DOHH2 (cell line): ENCODE results near the gene ACTR6.
"Not testable (repeated sequence)": the region's sequence is repeated elsewhere in the genome, so short reads cannot be mapped to it uniquely, and the experiment has no call there.

Experiments used
- H3F3A ChIP-seq: fragments of 200-600 bp; sonication (generic), shearing (Covaris generic); 2 replicates; pipeline ENCODE4 v1.6.0; 2016; ENCODE audit warnings: antibody characterized with exemption, mild to moderate bottlenecking; ENCODE audit not compliant: control insufficient read depth, insufficient read depth
- H3K27ac ChIP-seq: fragments of 200-600 bp; sonication (generic); 2 replicates; pipeline ENCODE4 v1.5.1; 2014; ENCODE audit warnings: low read depth, mild to moderate bottlenecking, low read length, moderate library complexity
- H3K27me3 ChIP-seq: fragments of 200-600 bp; sonication (generic); 2 replicates; pipeline ENCODE4 v1.6.1; 2014; ENCODE audit warnings: mild to moderate bottlenecking, low read length, mixed read lengths; ENCODE audit not compliant: control insufficient read depth
- H3K36me3 ChIP-seq: fragments of 200-600 bp; sonication (generic); 2 replicates; pipeline ENCODE4 v1.6.1; 2014; ENCODE audit warnings: mild to moderate bottlenecking, low read length, moderate library complexity, mixed read lengths; ENCODE audit not compliant: control insufficient read depth
- H3K4me1 ChIP-seq: fragments of 200-600 bp; sonication (generic); 2 replicates; pipeline ENCODE4 v1.6.1; 2014; ENCODE audit warnings: mild to moderate bottlenecking, low read length, mixed read lengths; ENCODE audit not compliant: control insufficient read depth
- H3K4me2 ChIP-seq: fragments of 200-600 bp; sonication (generic); 2 replicates; pipeline ENCODE4 v1.6.0; 2014; ENCODE audit warnings: mild to moderate bottlenecking, low read length, moderate library complexity
- H3K4me3 ChIP-seq: fragments of 200-600 bp; sonication (generic); 2 replicates; pipeline ENCODE4 v1.5.1; 2014; ENCODE audit warnings: mild to moderate bottlenecking, low read length, mixed read lengths
- H3K79me2 ChIP-seq: fragments of 200-600 bp; sonication (generic); 2 replicates; pipeline ENCODE4 v1.6.1; 2014; ENCODE audit warnings: mild to moderate bottlenecking, low read length, mixed read lengths; ENCODE audit not compliant: control insufficient read depth
- H3K9me2 ChIP-seq: fragments of 200-600 bp; sonication (generic); replicated peaks from 2 replicates; pipeline ENCODE4 v1.6.1; 2014; ENCODE audit warnings: mild to moderate bottlenecking, low read length, mixed read lengths; ENCODE audit not compliant: control insufficient read depth
- H3K9me3 ChIP-seq: fragments of 200-600 bp; sonication (generic); 2 replicates; pipeline ENCODE4 v1.6.1; 2014; ENCODE audit warnings: antibody characterized with exemption, low read length, mixed read lengths; ENCODE audit not compliant: control insufficient read depth, insufficient read depth
- H4K20me1 ChIP-seq: fragments of 200-600 bp; sonication (generic); 2 replicates; pipeline ENCODE4 v1.6.0; 2014; ENCODE audit warnings: low read depth, mild to moderate bottlenecking, antibody characterized with exemption, low read length, moderate library complexity; ENCODE audit not compliant: control insufficient read depth, insufficient read depth
- EZH2phosphoT487 ChIP-seq: fragments of 200-600 bp; sonication (generic); IDR thresholded peaks from 2 replicates; pipeline ENCODE4 v1.6.1; 2017; ENCODE audit warnings: borderline replicate concordance, mild to moderate bottlenecking, antibody characterized with exemption, low read length, moderate library complexity, mixed read lengths
- TF ChIP-seq, protein P1 (sequence below): fragments of 200-600 bp; sonication (generic); IDR thresholded peaks from one replicate; pipeline ENCODE4 v1.5.1; 2014; ENCODE audit warnings: antibody characterized with exemption, mild to moderate bottlenecking, low read depth, low read length; ENCODE audit not compliant: poor library complexity, severe bottlenecking

ACTR6 gene

DNA sequence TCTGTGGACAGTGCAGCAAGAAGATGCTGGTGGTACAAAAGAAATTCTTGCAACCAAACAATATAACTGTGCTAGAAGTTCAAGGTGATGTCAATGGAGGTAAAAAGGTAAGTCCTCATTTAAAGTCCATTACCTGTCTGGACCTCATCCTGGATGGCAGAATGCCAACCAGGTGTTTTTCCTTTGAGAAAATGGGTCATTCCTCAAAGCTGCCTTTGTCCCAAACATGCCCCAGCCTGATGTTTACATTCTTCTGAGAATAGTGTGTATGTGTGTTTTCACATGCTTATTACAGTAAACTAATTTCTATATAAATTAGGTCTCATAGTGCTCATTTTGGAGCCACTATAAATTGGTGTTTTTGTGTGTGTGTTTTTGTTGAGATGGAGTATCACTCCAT lies 24.9 kb downstream of the ACTR6 start:
- TF ChIP-seq, protein P1, sequence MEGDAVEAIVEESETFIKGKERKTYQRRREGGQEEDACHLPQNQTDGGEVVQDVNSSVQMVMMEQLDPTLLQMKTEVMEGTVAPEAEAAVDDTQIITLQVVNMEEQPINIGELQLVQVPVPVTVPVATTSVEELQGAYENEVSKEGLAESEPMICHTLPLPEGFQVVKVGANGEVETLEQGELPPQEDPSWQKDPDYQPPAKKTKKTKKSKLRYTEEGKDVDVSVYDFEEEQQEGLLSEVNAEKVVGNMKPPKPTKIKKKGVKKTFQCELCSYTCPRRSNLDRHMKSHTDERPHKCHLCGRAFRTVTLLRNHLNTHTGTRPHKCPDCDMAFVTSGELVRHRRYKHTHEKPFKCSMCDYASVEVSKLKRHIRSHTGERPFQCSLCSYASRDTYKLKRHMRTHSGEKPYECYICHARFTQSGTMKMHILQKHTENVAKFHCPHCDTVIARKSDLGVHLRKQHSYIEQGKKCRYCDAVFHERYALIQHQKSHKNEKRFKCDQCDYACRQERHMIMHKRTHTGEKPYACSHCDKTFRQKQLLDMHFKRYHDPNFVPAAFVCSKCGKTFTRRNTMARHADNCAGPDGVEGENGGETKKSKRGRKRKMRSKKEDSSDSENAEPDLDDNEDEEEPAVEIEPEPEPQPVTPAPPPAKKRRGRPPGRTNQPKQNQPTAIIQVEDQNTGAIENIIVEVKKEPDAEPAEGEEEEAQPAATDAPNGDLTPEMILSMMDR, result no peak
- no peak for TF ChIP-seq EZH2phosphoT487
- H3K9me2 ChIP-seq, result no peaks in the 10 kb centered on the region
- no peak overlapping the region for H3K27ac ChIP-seq
- no peaks in the 10 kb centered on the region for H3K79me2 ChIP-seq
- no peaks in the 10 kb centered on the region for H3F3A ChIP-seq
- peaks cover 22% of the 10 kb centered on the region for H3K36me3 ChIP-seq
- H4K20me1 ChIP-seq, result no peaks in the 10 kb centered on the region
- no peak overlapping the region for H3K4me3 ChIP-seq
- no peaks in the 10 kb centered on the region for H3K4me1 ChIP-seq
- no peaks in the 10 kb centered on the region for H3K27me3 ChIP-seq
- H3K9me3 ChIP-seq, result no peaks in the 10 kb centered on the region
- H3K4me2 ChIP-seq, result no peak overlapping the region

- Histone ChIP-seq H3K27ac (no peak overlapping the region), H4K20me1 (no peaks in the 10 kb centered on the region), H3K36me3 (peaks cover 9% of the 10 kb centered on the region), H3K27me3 (no peaks in the 10 kb centered on the region), H3K79me2 (no peaks in the 10 kb centered on the region), H3K4me2 (no peak overlapping the region), H3K9me2 (no peaks in the 10 kb centered on the region), H3K4me1 (no peaks in the 10 kb centered on the region), H3K9me3 (no peaks in the 10 kb centered on the region), H3K4me3 (no peak overlapping the region), H3F3A (no peaks in the 10 kb centered on the region)
- TF ChIP-seq EZH2phosphoT487, result no peak
- TF ChIP-seq, protein P1, result peak; percentile 20
These were observed 28.5 kb downstream of the ACTR6 start for GRCh38 chr12:100229036-100229635.

DNA sequence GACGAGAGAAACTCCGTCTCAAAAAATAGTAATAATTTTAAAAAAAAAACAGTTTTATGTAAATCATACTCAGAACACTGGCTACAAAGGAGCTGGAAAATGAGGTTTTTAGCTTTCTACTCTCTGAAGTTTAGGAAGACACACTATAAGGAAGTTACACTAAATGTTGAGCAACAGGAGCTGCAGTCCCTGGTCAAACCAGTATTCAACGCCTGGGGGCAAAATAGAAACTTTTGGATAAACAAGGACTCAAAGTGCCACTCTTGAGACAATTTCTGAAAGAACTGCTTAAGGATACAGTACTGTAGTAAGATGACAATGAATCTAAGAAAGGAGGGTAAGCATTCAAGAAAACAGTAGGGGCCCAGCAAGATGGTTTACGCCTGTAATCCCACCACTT lies 29.3 kb downstream of the ACTR6 start:
- Histone ChIP-seq H3F3A (no peaks in the 10 kb centered on the region), H3K27me3 (no peaks in the 10 kb centered on the region), H3K9me3 (no peaks in the 10 kb centered on the region), H4K20me1 (no peaks in the 10 kb centered on the region), H3K79me2 (no peaks in the 10 kb centered on the region), H3K36me3 (peaks cover 7% of the 10 kb centered on the region), H3K9me2 (no peaks in the 10 kb centered on the region), H3K27ac (no peak overlapping the region), H3K4me1 (no peaks in the 10 kb centered on the region), H3K4me3 (no peak overlapping the region), H3K4me2 (no peak overlapping the region)
- TF ChIP-seq, protein P1, result no peak
- no peak for TF ChIP-seq EZH2phosphoT487

DNA sequence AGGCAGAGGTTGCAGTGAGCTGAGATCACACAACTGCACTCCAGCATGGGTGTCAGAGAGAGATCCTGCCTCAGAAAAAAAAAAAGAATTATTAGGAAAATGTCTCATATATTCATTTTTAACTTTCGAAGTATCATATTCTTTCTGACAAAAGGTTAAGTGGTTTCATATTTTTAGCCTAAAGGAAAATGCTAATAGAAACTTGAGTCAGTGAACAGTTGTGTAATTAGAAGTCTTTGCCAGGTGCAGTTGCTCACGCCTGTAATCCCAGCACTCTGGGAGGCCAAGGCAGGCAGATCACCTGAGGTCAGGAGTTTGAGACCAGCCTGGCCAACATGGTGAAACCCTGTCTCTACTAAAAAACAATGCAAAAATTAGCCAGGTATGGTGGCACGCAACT lies 31.3 kb downstream of the ACTR6 start:
- H3K4me2 ChIP-seq, H3K79me2 ChIP-seq, H3K9me2 ChIP-seq, H3K4me3 ChIP-seq, H3K36me3 ChIP-seq, H3F3A ChIP-seq, H3K27me3 ChIP-seq, H3K4me1 ChIP-seq, H4K20me1 ChIP-seq, H3K9me3 ChIP-seq, H3K27ac ChIP-seq: not testable (repeated sequence)
